Measurements from ENCODE around the gene NAT9. TPM values are rescaled to one million over a fixed set of nuclear protein-coding genes. Genes with fewer than 3 reads are reported as not detected.
A peak's percentile ranks its signal among the peaks of the same experiment; 100 is the strongest.

Gene NAT9
- total and polyA plus RNA-seq, 2 experiments from 2014 or later, result 37.3 to 37.5 TPM

DNA sequence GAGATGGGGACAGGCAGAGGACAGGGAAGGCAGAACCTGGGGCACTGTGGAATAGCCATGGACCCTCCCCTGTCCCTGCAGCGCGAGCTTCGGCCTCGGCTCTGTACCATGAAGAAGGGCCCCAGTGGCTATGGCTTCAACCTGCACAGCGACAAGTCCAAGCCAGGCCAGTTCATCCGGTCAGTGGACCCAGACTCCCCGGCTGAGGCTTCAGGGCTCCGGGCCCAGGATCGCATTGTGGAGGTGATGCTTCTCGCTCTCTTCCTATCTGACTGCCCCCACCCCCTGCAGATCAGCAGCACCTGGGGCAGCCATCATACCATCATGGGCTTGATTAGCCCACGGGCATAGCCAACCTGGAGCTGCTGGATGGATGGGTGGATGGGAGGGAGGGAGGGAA is 14.2 kb downstream of the NAT9 start:
- peaks cover 25% of the 10 kb centered on the region for H4K20me1 ChIP-seq (replicated peaks; ENCODE audit: insufficient read depth)
- no peaks in the 10 kb centered on the region for H3K27me3 ChIP-seq (ENCODE audit: insufficient read depth)
- H3F3A ChIP-seq (replicated peaks; ENCODE audit: low read depth), result no peaks in the 10 kb centered on the region
- TF ChIP-seq ZNF114 (CRISPR knock-in tag; IDR thresholded peaks at IDR 0.05) (no peak), STAT1 (IDR thresholded peaks at IDR 0.05; ENCODE audit: unreplicated experiment) (no peak), CREB1 (CRISPR knock-in tag; IDR thresholded peaks at IDR 0.05; ENCODE audit: low read depth) (no peak), JUNB (IDR thresholded peaks at IDR 0.05; ENCODE audit: unreplicated experiment) (no peak), ZNF331 (CRISPR knock-in tag; IDR thresholded peaks at IDR 0.05; ENCODE audit: low read depth) (no peak)
- TF ChIP-seq, protein P1, sequence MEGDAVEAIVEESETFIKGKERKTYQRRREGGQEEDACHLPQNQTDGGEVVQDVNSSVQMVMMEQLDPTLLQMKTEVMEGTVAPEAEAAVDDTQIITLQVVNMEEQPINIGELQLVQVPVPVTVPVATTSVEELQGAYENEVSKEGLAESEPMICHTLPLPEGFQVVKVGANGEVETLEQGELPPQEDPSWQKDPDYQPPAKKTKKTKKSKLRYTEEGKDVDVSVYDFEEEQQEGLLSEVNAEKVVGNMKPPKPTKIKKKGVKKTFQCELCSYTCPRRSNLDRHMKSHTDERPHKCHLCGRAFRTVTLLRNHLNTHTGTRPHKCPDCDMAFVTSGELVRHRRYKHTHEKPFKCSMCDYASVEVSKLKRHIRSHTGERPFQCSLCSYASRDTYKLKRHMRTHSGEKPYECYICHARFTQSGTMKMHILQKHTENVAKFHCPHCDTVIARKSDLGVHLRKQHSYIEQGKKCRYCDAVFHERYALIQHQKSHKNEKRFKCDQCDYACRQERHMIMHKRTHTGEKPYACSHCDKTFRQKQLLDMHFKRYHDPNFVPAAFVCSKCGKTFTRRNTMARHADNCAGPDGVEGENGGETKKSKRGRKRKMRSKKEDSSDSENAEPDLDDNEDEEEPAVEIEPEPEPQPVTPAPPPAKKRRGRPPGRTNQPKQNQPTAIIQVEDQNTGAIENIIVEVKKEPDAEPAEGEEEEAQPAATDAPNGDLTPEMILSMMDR (conservative IDR thresholded peaks at IDR 0.05; ENCODE audit: low read depth in 2 of 2), result no peak
- TF ChIP-seq, protein P2, sequence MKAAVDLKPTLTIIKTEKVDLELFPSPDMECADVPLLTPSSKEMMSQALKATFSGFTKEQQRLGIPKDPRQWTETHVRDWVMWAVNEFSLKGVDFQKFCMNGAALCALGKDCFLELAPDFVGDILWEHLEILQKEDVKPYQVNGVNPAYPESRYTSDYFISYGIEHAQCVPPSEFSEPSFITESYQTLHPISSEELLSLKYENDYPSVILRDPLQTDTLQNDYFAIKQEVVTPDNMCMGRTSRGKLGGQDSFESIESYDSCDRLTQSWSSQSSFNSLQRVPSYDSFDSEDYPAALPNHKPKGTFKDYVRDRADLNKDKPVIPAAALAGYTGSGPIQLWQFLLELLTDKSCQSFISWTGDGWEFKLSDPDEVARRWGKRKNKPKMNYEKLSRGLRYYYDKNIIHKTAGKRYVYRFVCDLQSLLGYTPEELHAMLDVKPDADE (IDR thresholded peaks at IDR 0.05), result no peak
- TF ChIP-seq, protein P3, sequence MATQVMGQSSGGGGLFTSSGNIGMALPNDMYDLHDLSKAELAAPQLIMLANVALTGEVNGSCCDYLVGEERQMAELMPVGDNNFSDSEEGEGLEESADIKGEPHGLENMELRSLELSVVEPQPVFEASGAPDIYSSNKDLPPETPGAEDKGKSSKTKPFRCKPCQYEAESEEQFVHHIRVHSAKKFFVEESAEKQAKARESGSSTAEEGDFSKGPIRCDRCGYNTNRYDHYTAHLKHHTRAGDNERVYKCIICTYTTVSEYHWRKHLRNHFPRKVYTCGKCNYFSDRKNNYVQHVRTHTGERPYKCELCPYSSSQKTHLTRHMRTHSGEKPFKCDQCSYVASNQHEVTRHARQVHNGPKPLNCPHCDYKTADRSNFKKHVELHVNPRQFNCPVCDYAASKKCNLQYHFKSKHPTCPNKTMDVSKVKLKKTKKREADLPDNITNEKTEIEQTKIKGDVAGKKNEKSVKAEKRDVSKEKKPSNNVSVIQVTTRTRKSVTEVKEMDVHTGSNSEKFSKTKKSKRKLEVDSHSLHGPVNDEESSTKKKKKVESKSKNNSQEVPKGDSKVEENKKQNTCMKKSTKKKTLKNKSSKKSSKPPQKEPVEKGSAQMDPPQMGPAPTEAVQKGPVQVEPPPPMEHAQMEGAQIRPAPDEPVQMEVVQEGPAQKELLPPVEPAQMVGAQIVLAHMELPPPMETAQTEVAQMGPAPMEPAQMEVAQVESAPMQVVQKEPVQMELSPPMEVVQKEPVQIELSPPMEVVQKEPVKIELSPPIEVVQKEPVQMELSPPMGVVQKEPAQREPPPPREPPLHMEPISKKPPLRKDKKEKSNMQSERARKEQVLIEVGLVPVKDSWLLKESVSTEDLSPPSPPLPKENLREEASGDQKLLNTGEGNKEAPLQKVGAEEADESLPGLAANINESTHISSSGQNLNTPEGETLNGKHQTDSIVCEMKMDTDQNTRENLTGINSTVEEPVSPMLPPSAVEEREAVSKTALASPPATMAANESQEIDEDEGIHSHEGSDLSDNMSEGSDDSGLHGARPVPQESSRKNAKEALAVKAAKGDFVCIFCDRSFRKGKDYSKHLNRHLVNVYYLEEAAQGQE (IDR thresholded peaks at IDR 0.05; ENCODE audit: unreplicated experiment), result no peak
- H3K4me1 Mint-ChIP-seq, result peaks cover 58% of the 10 kb centered on the region
- H3K27ac ChIP-seq (ENCODE audit: low read depth), result no peak overlapping the region
- no peak overlapping the region for H3K4me3 ChIP-seq
- no peaks in the 10 kb centered on the region; the same call in 1 of the 2 replicates for H3K36me3 ChIP-seq (ENCODE audit: insufficient read depth)
- H3K9me2 ChIP-seq (ENCODE audit: insufficient read depth), result no peaks in the 10 kb centered on the region
- no peaks in the 10 kb centered on the region for H3K9me3 Mint-ChIP-seq
- ATAC-seq, result no peak
- peaks cover 12% of the 10 kb centered on the region for H3K27me3 Mint-ChIP-seq (ENCODE audit: insufficient read depth, low read depth, poor library complexity)
- no peak overlapping the region for H3K27ac Mint-ChIP-seq
- H3K79me2 ChIP-seq (replicated peaks; ENCODE audit: insufficient read depth), result peaks cover 40% of the 10 kb centered on the region
- peaks cover 9% of the 10 kb centered on the region for H3K36me3 Mint-ChIP-seq (ENCODE audit: low read depth)
- H3K4me2 ChIP-seq, result no peak overlapping the region
- H3K4me1 ChIP-seq (ENCODE audit: insufficient read depth), result peaks cover 41% of the 10 kb centered on the region
- no peak for DNase-seq (ENCODE audit: low spot score)
- no peak overlapping the region for H2AFZ ChIP-seq
- H3K4me3 Mint-ChIP-seq, result no peak overlapping the region

DNA sequence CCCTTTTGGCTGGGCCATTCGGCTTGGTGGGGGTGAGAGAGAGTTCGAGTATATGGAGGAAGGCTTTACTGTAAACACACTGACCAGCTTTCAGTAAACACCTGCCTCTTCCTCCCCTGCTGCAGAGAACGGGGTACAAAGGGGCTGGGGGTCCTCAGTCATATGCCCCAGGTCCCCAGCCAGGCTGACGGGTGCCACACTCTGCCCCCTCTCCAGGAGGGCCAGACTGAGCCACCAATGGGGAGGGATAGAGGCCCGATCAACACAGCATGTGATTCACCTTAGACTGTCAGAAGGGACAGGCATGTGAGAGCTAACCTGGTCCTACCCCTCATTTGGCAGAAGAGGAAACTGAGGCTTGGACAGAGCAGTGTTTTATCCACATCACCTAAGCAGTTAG is 14.7 kb downstream of the NAT9 start:
- TF ChIP-seq ZNF114 (CRISPR knock-in tag; IDR thresholded peaks at IDR 0.05) (no peak), STAT1 (IDR thresholded peaks at IDR 0.05; ENCODE audit: unreplicated experiment) (no peak), POLR2AphosphoS5 (IDR thresholded peaks at IDR 0.05; ENCODE audit: low read depth) (no peak), CREB1 (CRISPR knock-in tag; IDR thresholded peaks at IDR 0.05; ENCODE audit: low read depth) (no peak)
- TF ChIP-seq, protein P3 (IDR thresholded peaks at IDR 0.05; ENCODE audit: unreplicated experiment), result no peak
- TF ChIP-seq, protein P2 (IDR thresholded peaks at IDR 0.05), result no peak

More for the DNA sequence above, 14.7 kb downstream of the NAT9 start:
- H3K36me3 Mint-ChIP-seq (ENCODE audit: low read depth), result peaks cover 6% of the 10 kb centered on the region
- Histone ChIP-seq H4K20me1 (replicated peaks; ENCODE audit: insufficient read depth) (peaks cover 26% of the 10 kb centered on the region), H3K36me3 (ENCODE audit: insufficient read depth) (no peaks in the 10 kb centered on the region; the same call in 1 of the 2 replicates), H3K27me3 (ENCODE audit: insufficient read depth) (no peaks in the 10 kb centered on the region), H3K79me2 (replicated peaks; ENCODE audit: insufficient read depth) (peaks cover 45% of the 10 kb centered on the region), H3K9me2 (ENCODE audit: insufficient read depth) (no peaks in the 10 kb centered on the region), H3K4me3 (no peak overlapping the region), H2AFZ (no peak overlapping the region), H3F3A (replicated peaks; ENCODE audit: low read depth) (no peaks in the 10 kb centered on the region), H3K4me2 (no peak overlapping the region), H3K27ac (ENCODE audit: low read depth) (no peak overlapping the region), H3K4me1 (ENCODE audit: insufficient read depth) (peaks cover 41% of the 10 kb centered on the region)
- DNase-seq (ENCODE audit: low spot score) (no peak), ATAC-seq (no peak)
- H3K4me3 Mint-ChIP-seq, result no peak overlapping the region
- no peaks in the 10 kb centered on the region for H3K9me3 Mint-ChIP-seq
- H3K27me3 Mint-ChIP-seq (ENCODE audit: insufficient read depth, low read depth, poor library complexity), result peaks cover 12% of the 10 kb centered on the region
- peaks cover 60% of the 10 kb centered on the region for H3K4me1 Mint-ChIP-seq
- H3K27ac Mint-ChIP-seq, result peak overlapping the region; percentile 96
